SKM-1 treated with dmso at 0.1 percent for 144 hours (cell line): ENCODE data around the gene DNAH12.
"Not testable (repeated sequence)": the region's sequence is repeated elsewhere in the genome, so short reads cannot be mapped to it uniquely, and the experiment has no call there.

Source experiments
- DNase-seq: peaks from one replicate; lab custom pipeline; 2025; ENCODE audit not compliant: unreplicated experiment; lab: John Stamatoyannopoulos, UW

DNAH12 gene

DNA sequence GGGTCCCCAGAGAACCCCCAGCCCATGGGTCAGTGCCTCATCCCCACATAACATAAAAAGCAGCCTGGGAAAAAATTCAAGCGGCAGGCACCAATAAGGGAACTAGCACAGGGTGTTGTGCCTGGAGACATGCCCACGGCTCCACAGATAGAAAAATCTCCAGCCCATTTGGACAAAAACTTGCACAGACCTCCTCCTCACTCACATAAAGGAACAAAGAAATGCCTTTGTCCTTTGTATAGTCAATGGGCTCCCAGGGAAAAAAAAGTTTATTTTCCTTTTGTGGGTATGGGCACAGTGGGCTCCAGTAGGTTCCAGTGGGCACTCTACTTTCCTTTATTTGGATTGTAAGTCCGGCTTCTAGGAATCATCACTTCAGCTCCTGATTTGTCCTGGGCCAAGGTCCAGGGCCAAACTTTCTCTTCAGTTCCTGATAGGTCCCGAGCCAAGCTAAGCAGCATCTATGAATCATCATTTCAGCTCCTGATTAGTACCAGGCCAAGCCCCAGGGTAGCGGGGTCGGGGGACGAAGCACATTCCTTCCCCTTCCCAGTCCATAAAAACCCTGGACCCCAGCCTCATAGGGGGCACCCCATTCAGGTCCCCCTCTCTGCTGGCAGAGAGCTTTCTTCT, 1.6 kb upstream of the DNAH12 start:
- no peak for DNase-seq

GRCh38 chr3:57538465-57538864, 5.7 kb downstream of the DNAH12 start:
- no peak for DNase-seq

- DNase-seq: no peak
These were observed 14.0 kb downstream of the DNAH12 start for GRCh38 chr3:57530071-57530608.

DNA sequence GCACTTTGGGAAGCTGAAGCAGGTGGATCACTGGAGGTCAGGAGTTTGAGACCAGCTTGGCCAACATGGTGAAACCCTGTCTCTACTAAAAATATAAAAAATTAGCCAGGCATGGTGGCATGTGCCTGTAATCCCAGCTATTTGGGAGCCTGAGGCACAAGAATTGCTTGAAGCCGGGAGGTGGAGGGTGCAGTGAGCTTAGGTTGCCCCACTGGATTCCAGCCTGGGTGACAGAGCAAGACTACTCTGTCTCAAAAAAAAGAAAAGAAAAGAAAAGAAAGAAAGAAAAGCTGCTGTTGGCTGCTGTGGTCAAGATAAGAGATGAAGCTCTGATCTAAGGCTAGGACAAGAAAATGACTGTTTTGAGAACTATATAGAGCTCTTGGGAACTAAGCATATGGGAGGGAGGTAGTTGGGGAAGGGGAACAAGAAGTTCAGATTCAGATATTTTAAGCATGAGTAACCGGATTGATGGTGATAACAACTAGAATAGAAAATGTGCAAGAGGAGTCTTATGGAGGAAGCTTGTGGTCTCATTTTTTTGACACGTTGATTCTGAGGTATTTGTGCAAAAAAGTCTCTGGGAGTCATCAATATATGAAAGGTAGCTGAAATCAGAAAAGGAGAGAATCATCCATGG, 25.7 kb downstream of the DNAH12 start:
- no peak for DNase-seq

DNA sequence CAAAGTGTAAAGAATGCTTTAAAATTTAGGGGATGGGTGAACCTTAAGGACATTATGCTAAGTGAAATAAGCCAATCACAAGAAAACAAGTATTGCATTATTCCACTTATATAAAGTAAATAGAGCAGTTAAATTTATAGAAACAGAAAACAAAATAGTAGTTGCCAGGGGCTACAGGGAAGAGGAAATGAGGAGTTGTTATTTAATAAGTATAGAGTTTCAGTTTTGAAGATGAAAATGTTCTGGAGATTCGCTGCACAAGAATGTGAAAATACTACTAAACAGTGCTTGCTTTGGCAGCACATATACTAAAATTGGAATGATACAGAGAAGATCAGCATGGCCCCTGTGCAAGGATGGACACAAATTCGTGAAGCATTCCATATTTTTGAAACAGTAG, 32.0 kb downstream of the DNAH12 start:
- no peak for DNase-seq

DNA sequence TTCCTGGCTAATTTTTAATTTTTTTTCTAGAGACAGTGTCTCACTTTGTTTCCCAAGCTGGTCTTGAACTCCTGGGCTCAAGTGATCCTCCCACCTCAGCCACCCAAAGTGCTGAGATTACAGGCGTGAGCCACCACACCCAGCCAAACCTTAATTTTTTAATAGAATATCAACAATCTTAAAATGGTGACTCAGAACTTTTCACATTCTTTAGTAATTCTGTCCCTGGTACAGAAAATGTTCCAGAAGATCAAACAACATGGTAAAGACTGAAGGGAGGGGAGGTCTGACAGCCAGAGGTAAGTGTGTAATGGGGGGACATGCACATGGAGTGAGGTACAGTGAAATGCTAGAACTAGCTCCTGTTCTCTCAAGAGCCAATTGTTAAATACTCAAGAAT, 38.2 kb downstream of the DNAH12 start:
- DNase-seq: no peak

GRCh38 chr3:57500506-57500905, 43.6 kb downstream of the DNAH12 start:
- DNase-seq: no peak

DNA sequence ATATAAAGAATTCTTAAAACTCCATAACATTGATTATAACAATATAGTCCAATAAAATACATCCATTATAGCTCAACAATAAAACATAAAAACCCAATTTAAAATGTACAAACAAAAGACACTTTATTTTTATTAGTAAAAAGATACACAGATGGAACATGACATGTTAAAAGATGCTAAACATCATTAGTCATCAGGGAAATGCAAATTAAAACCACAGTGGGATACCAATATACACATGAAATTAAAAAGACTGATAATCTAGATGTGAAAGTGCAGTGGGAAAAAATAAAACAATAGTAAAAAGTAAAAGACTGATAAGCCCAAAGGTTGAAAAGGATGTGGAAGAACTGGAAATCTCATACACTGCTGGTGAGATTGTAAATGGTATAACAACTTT, 46.2 kb downstream of the DNAH12 start:
- DNase-seq: no peak

DNA sequence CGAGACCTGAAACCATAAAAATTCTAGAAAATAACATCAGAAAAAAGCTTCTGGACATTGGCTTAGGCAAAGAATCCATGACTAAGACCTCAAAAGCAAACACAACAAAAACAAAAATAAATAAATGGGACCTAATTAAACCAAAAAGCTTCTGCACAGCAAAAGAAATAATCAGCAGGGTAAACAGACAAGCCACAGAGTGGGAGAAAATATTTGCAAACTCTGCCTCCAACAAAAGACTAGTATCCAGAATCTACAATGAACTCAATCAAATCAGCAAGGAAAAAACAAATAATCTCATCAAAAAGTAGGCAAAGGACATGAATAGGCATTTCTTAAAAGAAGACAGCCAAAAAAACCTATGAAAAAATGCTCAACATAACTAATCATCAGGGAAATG, 59.6 kb downstream of the DNAH12 start:
- no peak for DNase-seq

DNA sequence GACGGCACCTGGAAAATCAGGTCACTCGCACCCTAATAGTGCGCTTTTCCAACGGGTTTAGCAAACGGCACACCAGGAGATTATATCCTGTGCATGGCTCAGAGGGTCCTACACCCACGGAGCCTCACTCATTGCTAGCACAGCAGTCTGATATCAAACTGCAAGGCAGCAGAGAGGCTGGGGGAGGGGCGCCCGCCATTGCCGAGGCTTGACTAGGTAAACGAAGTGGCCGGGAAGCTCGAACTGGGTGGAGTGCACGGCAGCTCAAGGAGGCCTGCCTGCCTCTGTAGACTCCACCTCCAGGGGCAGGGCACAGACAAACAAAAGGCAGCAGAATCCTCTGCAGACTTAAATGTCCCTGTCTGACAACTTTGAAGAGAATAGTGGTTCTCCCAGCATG, 67.0 kb downstream of the DNAH12 start:
- DNase-seq: not testable (repeated sequence)

- DNase-seq: no peak
These were observed 79.3 kb downstream of the DNAH12 start for GRCh38 chr3:57464801-57465200.

- DNase-seq: no peak
These were observed 80.1 kb downstream of the DNAH12 start for GRCh38 chr3:57464011-57464410.

GRCh38 chr3:57451150-57451846, 92.8 kb downstream of the DNAH12 start:
- DNase-seq: no peak

DNA sequence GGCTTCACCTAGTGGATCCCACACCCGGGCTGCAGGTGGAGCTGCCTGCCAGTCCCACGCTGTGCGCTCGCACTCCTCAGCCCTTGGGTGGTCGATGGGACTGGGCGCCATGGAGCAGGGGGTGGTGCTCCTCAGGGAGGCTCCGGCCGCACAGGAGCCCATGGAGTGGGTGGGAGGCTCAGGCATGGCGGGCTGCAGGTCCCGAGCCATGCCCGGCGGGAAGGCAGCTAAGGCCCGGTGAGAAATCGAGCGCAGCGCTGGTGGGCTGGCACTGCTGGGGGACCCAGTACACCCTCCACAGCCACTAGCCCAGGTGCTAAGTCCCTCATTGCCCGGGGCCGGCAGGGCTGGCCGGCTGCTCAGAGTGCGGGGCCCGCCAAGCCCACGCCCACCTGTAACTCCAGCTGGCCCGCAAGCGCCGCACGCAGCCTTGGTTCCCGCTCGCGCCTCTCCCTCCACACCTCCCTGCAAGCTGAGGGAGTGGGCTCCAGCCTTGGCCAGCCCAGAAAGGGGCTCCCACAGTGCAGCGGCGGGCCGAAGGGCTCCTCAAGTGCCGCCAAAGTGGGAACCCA, 94.8 kb downstream of the DNAH12 start:
- not testable (repeated sequence) for DNase-seq

GRCh38 chr3:57448489-57448888, 95.7 kb downstream of the DNAH12 start:
- not testable (repeated sequence) for DNase-seq

DNA sequence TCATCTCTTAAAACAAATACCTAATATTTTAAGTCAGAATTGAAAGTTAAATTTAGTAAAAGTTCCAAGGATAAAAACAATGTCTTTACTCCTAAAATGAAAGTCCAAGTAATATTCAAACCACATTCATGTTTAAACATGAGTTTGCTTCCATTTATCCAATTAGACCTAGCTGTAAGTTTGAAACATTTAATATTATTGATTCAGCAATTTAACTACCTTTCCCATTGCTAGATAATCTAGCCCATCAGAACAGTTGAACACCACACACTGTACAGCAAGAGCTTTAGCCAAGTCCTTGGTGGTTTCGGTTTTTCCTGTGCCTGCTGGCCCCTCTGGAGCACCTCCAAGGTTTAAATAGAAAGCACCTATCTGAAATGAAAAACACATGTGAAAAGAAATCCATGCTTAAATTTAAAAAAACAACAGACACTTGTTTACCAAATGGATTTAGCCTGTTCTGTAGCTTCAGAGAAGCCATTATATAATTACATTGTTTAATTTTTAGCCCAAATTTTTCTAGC, 97.8 kb downstream of the DNAH12 start:
- DNase-seq: no peak

DNA sequence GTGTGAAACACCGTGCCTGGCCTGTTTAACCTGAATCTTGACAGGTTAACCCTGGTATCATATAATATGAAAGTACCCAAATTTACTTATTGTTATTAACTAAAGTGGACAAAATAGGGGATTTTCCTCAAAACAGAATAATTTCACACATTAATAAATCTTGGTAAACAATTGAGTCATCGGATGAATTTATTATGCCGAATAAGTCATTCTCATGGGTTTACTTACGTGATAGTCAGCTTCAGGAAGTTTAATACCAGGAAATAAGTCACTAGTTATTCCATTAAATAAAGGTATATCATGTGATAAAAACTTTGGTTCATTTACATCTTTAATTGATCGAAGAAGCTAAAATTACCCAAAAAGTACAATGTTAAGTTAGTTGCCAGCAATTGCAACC, 99.7 kb downstream of the DNAH12 start:
- no peak for DNase-seq

- DNase-seq: not testable (repeated sequence)
These were observed 104.0 kb downstream of the DNAH12 start for GRCh38 chr3:57440144-57440543.

DNA sequence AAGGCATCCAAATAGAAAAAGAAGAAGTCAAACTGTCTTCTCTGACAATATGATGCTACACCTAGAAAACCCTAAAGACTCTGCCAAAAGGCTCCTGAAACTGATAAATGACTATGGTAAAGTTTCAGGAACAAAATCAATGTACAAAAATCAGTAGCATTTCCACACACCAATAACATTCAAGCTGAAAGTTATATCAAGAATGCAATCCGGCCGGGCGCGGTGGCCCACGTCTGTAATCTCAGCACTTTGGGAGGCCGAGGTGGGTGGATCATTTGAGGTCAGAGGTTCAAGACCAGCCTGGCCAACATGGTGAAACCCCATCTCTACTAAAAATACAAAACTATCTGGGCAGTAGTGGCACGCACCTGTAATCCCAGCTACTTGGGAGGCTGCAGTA, 105.7 kb downstream of the DNAH12 start:
- not testable (repeated sequence) for DNase-seq

DNA sequence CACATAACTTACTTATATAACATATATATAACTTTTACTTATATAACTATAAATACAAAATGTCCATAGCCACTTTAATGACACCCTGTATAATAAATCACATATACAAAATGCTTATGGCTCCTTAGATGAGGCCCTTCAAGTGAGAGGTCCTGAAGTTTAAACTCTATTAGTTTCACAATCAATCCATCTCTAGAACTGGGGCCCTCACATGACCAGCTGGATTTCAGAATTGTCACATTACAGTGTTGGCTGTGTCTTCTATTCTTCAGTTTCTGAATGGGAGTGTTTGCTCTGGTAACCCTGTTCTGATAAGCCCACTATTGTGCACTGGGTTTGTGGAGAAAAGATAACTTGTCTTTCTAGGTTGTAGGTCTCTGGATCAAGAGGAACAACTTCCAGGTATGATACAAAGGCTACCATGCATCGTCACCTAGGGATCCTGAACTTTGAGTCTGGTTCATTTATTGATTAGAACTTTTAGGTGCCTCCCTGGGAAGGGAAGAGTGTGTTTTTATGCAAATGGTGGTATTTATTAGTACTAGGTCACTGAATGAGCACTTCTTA, 107.9 kb downstream of the DNAH12 start:
- DNase-seq: no peak

GRCh38 chr3:57434041-57434440, 110.1 kb downstream of the DNAH12 start:
- peak; percentile 14 for DNase-seq
